Measurements from ENCODE around the gene POLD2.
A peak's percentile ranks its signal among the peaks of the same experiment; 100 is the strongest.

The POLD2 gene

GRCh38 chr7:44156453-44157010, 33.2 kb upstream of the POLD2 start:
- H3K4me3 ChIP-seq, result no peak overlapping the region
- peak; percentile 61 for DNase-seq (ENCODE audit: low spot score)
- H3K27ac ChIP-seq, result no peak overlapping the region
- TF ChIP-seq, protein P1, sequence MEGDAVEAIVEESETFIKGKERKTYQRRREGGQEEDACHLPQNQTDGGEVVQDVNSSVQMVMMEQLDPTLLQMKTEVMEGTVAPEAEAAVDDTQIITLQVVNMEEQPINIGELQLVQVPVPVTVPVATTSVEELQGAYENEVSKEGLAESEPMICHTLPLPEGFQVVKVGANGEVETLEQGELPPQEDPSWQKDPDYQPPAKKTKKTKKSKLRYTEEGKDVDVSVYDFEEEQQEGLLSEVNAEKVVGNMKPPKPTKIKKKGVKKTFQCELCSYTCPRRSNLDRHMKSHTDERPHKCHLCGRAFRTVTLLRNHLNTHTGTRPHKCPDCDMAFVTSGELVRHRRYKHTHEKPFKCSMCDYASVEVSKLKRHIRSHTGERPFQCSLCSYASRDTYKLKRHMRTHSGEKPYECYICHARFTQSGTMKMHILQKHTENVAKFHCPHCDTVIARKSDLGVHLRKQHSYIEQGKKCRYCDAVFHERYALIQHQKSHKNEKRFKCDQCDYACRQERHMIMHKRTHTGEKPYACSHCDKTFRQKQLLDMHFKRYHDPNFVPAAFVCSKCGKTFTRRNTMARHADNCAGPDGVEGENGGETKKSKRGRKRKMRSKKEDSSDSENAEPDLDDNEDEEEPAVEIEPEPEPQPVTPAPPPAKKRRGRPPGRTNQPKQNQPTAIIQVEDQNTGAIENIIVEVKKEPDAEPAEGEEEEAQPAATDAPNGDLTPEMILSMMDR (IDR thresholded peaks at IDR 0.05), result no peak

- peak; percentile 60 for DNase-seq (ENCODE audit: low spot score)
- TF ChIP-seq, protein P1 (IDR thresholded peaks at IDR 0.05), result no peak
- Histone ChIP-seq H3K4me3 (no peak overlapping the region), H3K27ac (no peak overlapping the region)
These were observed 32.1 kb upstream of the POLD2 start for GRCh38 chr7:44155191-44156185.

- H3K27ac ChIP-seq, result no peak overlapping the region
- TF ChIP-seq, protein P1 (IDR thresholded peaks at IDR 0.05), result no peak
- peak; percentile 8 for DNase-seq (ENCODE audit: low spot score)
- no peak overlapping the region for H3K4me3 ChIP-seq
These were observed 31.4 kb upstream of the POLD2 start for GRCh38 chr7:44154703-44155102.

- TF ChIP-seq, protein P1 (IDR thresholded peaks at IDR 0.05), result no peak
- H3K4me3 ChIP-seq, result no peak overlapping the region
- H3K27ac ChIP-seq, result no peak overlapping the region
- DNase-seq (ENCODE audit: low spot score), result no peak
These were observed 30.6 kb upstream of the POLD2 start for GRCh38 chr7:44153948-44154335.

GRCh38 chr7:44152971-44153947, 29.9 kb upstream of the POLD2 start:
- no peak overlapping the region for H3K4me3 ChIP-seq
- no peak overlapping the region for H3K27ac ChIP-seq
- TF ChIP-seq, protein P1 (IDR thresholded peaks at IDR 0.05), result no peak
- DNase-seq (ENCODE audit: low spot score), result peak; percentile 56

DNA sequence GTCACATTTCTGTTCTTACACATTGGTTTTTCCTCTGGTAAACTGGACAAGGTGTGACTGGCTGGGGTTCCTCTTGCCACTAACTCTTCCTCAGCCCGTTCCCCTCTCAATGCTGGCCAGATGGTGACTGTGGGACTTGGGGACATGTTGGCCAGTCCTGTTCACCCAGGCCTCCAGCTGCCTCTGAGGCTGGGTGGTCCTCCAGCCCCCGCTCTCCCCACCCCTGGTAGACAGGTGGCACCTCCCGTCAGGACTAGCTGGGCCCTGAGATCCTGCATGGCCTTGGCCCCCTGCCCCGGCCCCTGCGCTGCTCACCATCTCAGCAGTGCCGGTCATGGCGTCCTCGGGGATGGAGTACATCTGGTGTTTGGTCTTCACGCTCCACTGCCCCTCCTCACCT, 28.6 kb upstream of the POLD2 start:
- no peak overlapping the region for H3K27ac ChIP-seq
- peak; percentile 66 for DNase-seq (ENCODE audit: low spot score)

More for the DNA sequence above, 28.6 kb upstream of the POLD2 start:
- TF ChIP-seq, protein P1 (IDR thresholded peaks at IDR 0.05), result no peak
- no peak overlapping the region for H3K4me3 ChIP-seq

Data from coronary artery (tissue), 2 donors.